ENCODE data around the gene GNS. TPM values are rescaled to one million over a fixed set of nuclear protein-coding genes. Genes with fewer than 3 reads are reported as not detected.

GNS gene
- total RNA-seq (10 to 100 TPM; 21.6 to 66.0 (median 33.1) TPM), polyA plus RNA-seq (10 to 100 TPM in 1 of 2 donors, 1 to 10 TPM in 1; 7.1 to 20.4 TPM)

- 0 to 1% methylated on average over 65 to 67 of the region's 67 CpGs for WGBS, 2 donors
Observed at GRCh38 chr12:64759035-64759894, at the start of gene GNS. Gene GNS (minus strand): TSS chr12:64759406. CDS start chr12:64759276, 130 bp downstream.

DNA sequence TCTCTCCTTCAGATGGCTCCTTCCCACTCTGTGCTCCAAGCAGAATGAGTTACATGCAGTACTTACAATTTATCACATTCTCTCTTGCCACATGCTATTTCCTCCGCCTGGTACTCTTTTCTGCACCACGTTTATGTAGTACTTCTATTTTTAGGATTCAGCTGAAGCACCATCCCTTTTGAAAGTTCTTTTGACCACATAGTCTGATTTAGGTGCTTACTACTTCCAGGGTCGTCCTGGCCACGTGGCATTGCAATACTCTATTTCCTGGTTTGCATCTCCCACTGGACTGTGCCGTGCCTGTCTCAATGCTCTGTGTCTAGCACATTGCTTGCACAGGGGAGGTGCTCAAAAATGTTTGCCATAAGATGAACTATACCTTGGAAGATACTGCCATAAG is 48.9 kb upstream of the GNS start:
- Histone ChIP-seq H3K27me3 (no peaks in the 10 kb centered on the region), H3K4me1 (peaks cover 0 to 6% (median 4%) of the 10 kb centered on the region in 3 donors), H3K36me3 (no peaks in the 10 kb centered on the region), H3K27ac (no peak overlapping the region), H3K4me3 (no peak overlapping the region), H3K9me3 (no peaks in the 10 kb centered on the region)
- DNase-seq, result no peak
- 59 to 61% methylated on average over 5 of the region's 5 CpGs for WGBS, 2 donors
- no peak for TF ChIP-seq CTCF (IDR thresholded peaks at IDR 0.05)
- intact Hi-C loops (cut with DNase I), result loop anchor here in 1 of 3 donors (10.0 kb wide), 1 partner anchor 297 kb away; no protein-coding TSS in a partner anchor
- ATAC-seq, result no peak
- no peak for FAIRE-seq

More at GRCh38 chr12:64759035-64759894, at the start of gene GNS:
- peak; percentile 71 for FAIRE-seq
- intact Hi-C loops (cut with DNase I), result no loop called here
- H3K4me3 ChIP-seq, result peak within 1 kb of the TSS; percentile 82 to 100 (median 98)
- H3K36me3 ChIP-seq, result no peaks in the 10 kb centered on the region
- ATAC-seq, result peak; percentile 96 to 99 (median 97)
- H3K27me3 ChIP-seq, result no peaks in the 10 kb centered on the region
- peak within 1 kb of the TSS; percentile 29 to 86 (median 80) for H3K27ac ChIP-seq
- peaks cover 0 to 11% (median 0%) of the 10 kb centered on the region in 3 donors for H3K4me1 ChIP-seq
- TF ChIP-seq CTCF (IDR thresholded peaks at IDR 0.05), result no peak
- H3K9me3 ChIP-seq, result no peaks in the 10 kb centered on the region
- DNase-seq, result peak; percentile 95 to 99 (median 98)

- DNase-seq (no peak), FAIRE-seq (no peak), ATAC-seq (peak in 1 of 4 donors; percentile 12)
- Histone ChIP-seq H3K36me3 (no peaks in the 10 kb centered on the region), H3K27ac (no peak overlapping the region), H3K4me1 (peaks cover 0 to 8% (median 6%) of the 10 kb centered on the region in 3 donors), H3K27me3 (no peaks in the 10 kb centered on the region), H3K4me3 (no peak overlapping the region), H3K9me3 (no peaks in the 10 kb centered on the region)
- intact Hi-C loops (cut with DNase I), result loop anchor here in 1 of 3 donors (10.0 kb wide), 1 partner anchor 298 kb away; no protein-coding TSS in a partner anchor
- no peak for TF ChIP-seq CTCF (IDR thresholded peaks at IDR 0.05)
- 85 to 86% methylated on average over 7 of the region's 7 CpGs for WGBS, 2 donors
Observed at GRCh38 chr12:64806593-64807460, 47.6 kb upstream of the GNS start.

DNA sequence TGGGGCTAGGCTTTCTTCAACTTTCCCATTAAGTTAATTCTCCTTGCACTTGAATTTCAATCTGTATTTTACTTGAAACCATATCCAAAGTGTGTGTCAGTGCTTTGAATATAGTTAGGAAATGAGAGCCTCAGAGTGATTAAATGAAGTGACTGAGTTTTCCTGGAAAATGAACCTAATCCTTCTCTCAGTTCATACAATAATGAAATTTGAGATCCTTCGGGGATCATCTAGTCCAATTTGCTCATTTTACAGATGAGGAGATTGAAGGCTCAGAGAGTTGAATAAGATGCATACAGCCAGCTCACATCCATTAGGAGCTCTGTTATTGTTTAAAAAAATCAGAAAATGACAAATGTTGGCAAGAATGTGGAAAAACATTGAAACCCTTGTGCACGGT is 47.0 kb upstream of the GNS start:
- H3K4me1 ChIP-seq, result peaks cover 0 to 12% (median 6%) of the 10 kb centered on the region in 3 donors
- no peaks in the 10 kb centered on the region for H3K36me3 ChIP-seq
- no peak overlapping the region for H3K4me3 ChIP-seq
- 95 to 97% methylated on average over 2 of the region's 2 CpGs for WGBS, 2 donors
- ATAC-seq (no peak), DNase-seq (no peak), FAIRE-seq (no peak)
- no peaks in the 10 kb centered on the region for H3K27me3 ChIP-seq
- intact Hi-C loops (cut with DNase I), result loop anchor here in 1 of 3 donors (10.0 kb wide), 1 partner anchor 299 kb away; no protein-coding TSS in a partner anchor
- H3K27ac ChIP-seq, result no peak overlapping the region
- TF ChIP-seq CTCF (IDR thresholded peaks at IDR 0.05), result no peak
- H3K9me3 ChIP-seq, result no peaks in the 10 kb centered on the region

Measured in pancreas (tissue), 10 donors.